ENCODE results near the gene PRR18.

PRR18 gene

DNA sequence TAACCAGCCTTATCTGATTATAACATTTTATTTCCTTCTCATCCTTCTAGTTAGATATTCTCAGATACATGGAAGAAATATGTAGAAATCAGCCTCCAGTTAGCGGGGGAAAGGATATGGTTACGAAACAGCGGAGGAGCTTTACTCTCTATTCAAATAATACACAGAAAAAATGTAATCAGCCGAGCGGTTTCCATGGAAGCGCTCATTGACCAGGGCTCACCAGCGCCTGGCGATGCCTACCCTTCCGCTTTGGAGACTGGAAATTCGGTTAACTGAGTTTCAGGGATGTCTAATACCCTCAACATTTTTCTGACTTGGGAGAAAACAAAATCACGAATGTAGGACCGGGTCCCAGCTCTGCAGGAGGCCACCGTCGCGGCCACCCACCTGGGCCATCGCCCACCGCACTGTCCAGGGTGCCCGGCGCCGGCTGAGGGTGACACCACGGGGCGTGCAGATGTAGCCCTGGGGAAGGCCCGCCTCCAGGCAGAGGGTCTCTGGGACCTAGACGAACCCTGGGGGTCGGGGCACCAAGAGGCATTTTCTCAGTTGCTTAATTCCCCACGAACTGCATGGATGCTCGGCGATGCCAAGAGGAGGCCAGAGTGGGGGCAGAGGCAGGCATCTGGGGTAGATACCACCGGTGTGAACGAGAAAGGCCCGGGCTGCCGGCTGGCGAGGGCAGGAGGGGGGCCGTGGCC lies 1.7 kb downstream of the PRR18 start:
- no peak for DNase-seq (ENCODE audit: low spot score)

DNA sequence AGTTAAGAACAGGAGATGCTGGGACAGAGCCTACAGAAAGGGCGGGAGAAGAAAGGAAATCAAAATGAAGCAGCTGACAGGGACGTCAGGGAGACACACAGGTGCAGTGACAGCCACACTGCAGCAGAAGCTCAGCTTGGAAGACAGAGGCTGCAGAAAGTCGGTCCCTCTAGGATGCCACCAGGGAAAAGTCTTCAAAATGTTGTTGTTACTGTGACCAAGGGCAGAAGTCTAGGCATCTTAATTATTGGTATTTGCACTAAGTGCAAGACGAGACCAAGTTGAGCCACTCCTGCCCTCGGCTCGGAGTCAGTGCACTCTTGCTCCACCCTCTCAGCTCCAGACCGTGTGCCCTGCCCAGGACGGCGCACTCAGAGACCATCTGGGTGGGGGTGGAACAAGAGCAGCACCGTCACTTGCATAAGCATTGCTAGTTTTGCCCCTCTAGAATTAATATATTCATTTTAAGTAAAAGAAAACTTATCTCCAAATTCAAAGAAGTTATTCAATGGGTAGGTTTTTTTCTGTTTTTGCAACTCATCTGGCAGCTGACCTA lies 2.6 kb downstream of the PRR18 start:
- no peak for DNase-seq (ENCODE audit: low spot score)

DNA sequence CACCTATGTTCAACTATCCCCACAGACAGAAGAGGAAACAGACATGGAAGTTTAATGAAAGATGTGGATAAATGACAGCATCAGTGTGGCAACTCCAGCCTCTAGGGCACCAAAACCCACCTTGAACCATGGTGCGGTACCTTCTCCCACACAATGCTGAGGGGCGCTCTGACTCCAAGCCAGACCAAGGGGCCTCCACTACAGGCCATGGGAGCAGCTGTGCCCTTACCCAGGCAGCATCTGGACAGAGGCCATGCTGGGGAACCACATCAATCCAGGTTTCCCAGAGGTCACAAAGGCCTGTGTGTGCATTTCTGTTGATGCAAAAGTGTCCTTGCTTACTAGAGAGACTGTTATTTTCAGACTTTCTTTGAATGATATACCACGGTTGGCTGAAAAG lies 4.1 kb downstream of the PRR18 start:
- no peak for DNase-seq (ENCODE audit: low spot score)

DNA sequence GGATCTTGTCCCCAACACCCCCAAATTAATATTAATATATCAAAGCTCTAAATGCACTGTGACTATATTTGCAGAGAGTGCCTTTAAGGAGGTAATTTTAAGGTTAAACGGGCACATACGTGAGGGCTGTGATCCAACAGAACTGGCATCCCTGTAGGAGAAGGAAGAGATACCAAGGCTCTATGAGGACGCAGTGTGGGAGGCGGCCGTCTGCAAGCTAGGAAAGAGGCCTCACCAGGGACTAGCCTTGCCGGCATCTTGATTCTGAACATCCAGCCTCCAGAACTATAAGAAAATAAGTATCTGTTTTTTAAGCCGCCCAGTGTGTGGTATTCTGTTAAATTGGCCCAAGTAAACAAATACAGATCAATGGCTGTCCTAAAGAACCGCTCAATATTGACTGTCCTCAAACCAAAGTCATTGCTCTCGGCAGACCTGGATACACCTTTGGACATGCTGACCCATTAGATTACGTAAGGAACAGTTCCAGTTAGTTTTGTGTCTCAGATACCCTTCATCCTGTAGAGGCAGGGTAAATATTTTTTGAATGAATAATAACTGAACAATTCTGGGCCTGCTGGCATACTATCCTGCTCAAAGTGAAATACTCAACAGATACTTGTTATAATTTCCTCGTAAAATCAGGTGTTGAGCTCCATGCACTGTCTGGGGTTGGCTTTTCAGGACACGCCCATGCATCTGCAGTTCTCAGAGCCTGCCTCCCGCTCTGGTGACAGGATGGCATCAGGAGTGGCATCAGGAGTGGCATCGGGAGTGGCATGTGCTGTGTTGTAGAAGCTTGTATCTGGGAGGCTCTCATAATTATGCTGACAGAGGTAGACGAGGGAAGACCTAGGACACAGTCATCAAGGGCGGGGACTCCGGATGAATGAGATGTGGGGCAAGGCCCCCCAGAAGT lies 6.3 kb downstream of the PRR18 start:
- no peak for DNase-seq (ENCODE audit: low spot score)

- DNase-seq (ENCODE audit: low spot score) = no peak
Measured at GRCh38 chr6:166300357-166300987, 7.7 kb downstream of the PRR18 start.

GRCh38 chr6:166297606-166298005 lies 10.6 kb downstream of the PRR18 start:
- DNase-seq (ENCODE audit: low spot score) = no peak

- DNase-seq (ENCODE audit: low spot score) = no peak
Measured at GRCh38 chr6:166296035-166296883, 11.9 kb downstream of the PRR18 start.

GRCh38 chr6:166293731-166294584 lies 14.2 kb downstream of the PRR18 start:
- no peak for DNase-seq (ENCODE audit: low spot score)

- DNase-seq (ENCODE audit: low spot score) = no peak
Measured at GRCh38 chr6:166289207-166290060, 18.8 kb downstream of the PRR18 start.

DNA sequence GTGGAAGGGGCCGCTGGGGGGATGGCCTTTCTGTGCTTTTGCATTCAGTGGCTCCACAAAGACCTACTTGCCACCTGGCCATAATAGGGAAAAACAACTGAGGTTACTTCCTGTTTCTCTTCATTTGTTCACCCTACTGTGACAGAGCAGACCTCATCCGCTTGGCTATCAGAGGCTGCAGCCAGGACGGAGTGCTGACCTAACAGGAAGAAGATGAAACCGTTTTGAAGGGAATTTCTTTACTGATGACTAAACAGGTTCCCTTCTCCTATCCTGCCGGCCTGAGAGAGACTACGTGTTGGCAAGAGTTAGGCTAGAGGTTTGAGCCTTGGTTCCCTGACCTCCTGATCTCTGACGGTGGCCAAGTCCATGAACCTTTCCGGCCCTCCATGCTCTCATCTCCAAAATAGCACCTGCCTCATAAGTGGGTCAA lies 21.3 kb downstream of the PRR18 start:
- DNase-seq (ENCODE audit: low spot score) = peak; percentile 94

GRCh38 chr6:166285233-166285632 lies 23.0 kb downstream of the PRR18 start:
- DNase-seq (ENCODE audit: low spot score) = no peak

DNA sequence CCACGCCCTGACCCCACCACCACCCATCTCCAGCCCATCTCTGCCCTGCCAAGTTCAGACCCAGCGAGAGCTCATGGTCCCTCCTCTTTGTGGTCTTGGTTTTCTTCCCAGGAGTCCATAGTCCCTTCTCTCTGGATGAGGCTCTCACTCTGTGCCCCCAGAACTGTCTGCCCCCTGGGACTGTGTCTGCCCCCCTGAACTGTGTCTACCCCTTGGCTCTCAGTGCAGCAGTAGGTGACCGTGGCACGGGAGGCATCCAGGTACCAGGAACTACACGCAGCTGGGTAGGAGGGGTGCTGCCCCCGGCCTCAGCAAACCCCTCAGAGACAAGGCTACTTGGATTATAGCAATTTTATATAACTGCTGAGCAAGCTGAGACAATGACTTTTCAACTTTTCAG lies 23.6 kb downstream of the PRR18 start:
- DNase-seq (ENCODE audit: low spot score) = no peak

DNA sequence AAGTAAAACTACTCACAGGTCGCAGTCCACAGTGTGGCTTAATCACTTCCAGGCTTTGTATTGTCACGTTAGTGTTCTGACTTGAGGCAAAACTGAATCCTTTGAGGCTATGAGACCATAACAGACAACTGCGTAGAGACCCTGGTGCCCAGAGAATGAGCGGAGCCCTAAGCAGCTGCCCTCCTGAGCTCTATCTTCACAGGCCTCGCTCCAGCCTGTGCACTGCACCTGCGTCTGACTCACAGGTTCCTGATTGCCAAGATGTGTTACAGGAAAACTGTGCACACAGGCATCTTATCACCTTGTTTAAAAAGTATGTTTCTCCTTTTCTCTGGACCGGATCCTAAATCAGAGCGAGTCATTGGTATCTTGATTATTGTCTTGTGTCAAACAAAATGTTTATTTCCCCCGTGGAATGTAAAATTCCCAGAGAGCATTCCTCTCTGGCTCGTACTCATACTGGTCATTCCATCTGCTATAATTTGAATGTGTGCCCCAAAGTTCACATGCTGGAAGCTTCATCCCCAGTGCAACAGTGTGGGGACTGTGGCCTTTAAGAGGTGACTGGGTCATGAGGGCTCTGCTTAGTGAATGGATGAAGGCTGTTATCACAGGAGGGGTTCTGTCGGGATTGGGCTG lies 25.7 kb downstream of the PRR18 start:
- no peak for DNase-seq (ENCODE audit: low spot score)

DNA sequence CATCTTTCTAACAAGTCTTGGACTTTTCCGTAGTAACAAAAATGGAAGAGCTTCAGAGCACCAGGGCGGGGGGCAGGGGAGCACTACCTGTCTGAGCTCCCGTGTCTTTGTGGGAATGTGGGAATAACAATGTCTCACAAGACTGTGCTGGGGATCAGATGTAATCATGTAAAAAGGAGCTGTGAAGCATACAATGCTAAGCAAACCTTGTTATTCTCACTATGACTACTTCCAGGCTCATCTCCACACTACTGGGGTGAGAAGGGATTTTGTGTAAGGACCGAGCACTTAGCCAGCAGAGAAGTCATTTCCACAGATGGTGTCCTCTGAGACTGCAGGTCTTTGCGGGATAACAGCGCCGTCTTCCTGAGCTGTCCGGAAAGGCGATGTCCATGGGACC lies 27.1 kb downstream of the PRR18 start:
- DNase-seq (ENCODE audit: low spot score) = no peak

- DNase-seq (ENCODE audit: low spot score) = no peak
Measured at GRCh38 chr6:166279393-166279679, 28.9 kb downstream of the PRR18 start.

DNA sequence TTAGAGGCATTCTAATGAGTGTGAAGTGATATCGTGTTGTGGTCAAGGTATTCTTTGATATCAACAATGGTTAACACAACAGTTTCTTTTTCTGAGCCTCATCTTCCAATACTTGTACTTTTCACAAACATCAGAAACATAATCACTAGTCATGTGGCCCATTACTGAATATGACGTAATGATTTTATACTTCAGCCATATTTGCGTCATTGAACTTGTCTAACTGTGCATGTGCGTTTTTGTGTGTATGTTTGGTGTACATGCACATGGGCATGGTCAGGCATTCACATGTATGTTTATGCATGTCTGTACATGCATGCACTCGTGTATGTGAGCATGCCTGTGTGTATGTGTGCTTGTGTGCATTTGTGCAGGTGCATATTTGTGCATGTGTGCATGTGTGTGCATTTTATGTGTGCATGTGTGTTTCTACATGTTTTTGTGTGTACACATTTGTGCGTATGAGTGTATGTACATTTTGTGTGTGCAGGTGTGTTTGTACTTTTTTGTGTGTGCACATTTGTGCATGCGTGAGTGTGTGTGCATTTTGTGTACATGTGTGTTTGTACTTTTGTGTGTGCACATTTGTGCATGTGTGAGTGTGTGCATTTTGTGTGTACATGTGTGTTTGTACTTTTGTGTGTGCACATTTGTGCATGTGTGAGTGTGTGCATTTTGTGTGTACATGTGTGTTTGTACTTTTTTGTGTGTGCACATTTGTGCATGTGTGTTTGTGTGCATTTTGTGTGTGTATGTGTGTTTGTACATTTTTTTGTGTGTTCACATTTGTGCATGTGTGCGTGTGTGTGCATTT lies 29.4 kb downstream of the PRR18 start:
- no peak for DNase-seq (ENCODE audit: low spot score)

- DNase-seq (ENCODE audit: low spot score) = no peak
Measured at GRCh38 chr6:166277892-166278578, 30.2 kb downstream of the PRR18 start.

DNA sequence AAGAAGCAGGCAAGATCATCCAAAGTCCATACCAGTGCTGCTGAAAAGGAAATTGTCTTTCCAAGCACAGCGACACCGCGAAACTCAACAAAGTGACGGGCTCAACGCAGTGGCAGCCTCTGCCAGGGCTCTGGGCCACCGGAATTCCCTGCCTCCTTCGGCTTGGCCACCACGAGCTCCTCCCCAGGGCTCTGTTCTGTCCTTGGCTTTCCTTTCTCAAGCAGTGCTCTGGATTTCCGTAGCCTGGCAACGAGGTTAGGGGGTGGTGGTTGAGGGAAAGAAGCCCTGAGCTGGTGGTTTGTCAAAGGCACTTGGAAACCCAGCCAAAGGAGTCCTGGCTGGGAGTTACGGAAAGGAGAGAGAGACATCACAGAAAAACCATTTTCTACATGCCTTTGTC lies 31.2 kb downstream of the PRR18 start:
- DNase-seq (ENCODE audit: low spot score) = peak; percentile 28
